ENCODE measurements around the gene CEBPA. TPM values are rescaled to one million over a fixed set of nuclear protein-coding genes. Genes with fewer than 3 reads are reported as not detected.

Gene CEBPA
- total RNA-seq, 2 donors from 2014 or later, result 67.1 to 76.4 TPM

- intact Hi-C loops (cut with DNase I), result no loop called here
- Histone ChIP-seq H3K9me3 (no peaks in the 10 kb centered on the region), H3K4me1 (no peaks in the 10 kb centered on the region), H3K9ac (ENCODE audit: low read depth in 2 of 2, low read length in 2 of 2) (no peak overlapping the region), H3K27ac (no peak overlapping the region), H3K27me3 (peaks cover 3% of the 10 kb centered on the region), H3K4me3 (no peak overlapping the region), H3K36me3 (no peaks in the 10 kb centered on the region)
- DNase-seq, result no peak
- no peak for TF ChIP-seq CTCF (IDR thresholded peaks at IDR 0.05)
Observed at GRCh38 chr19:33343301-33343700, 41.0 kb upstream of the CEBPA start.

- H3K4me3 ChIP-seq, result no peak overlapping the region
- intact Hi-C loops (cut with DNase I), result no loop called here
- TF ChIP-seq CTCF (IDR thresholded peaks at IDR 0.05), result no peak
Observed at GRCh38 chr19:33340991-33341390, 38.7 kb upstream of the CEBPA start.

GRCh38 chr19:33339016-33339984, 37.0 kb upstream of the CEBPA start:
- Histone ChIP-seq H3K27me3 (peaks cover 3% of the 10 kb centered on the region), H3K4me1 (no peaks in the 10 kb centered on the region), H3K4me3 (no peak overlapping the region), H3K27ac (no peak overlapping the region), H3K9me3 (no peaks in the 10 kb centered on the region), H3K9ac (ENCODE audit: low read depth in 2 of 2, low read length in 2 of 2) (no peak overlapping the region), H3K36me3 (no peaks in the 10 kb centered on the region)
- intact Hi-C loops (cut with DNase I), result no loop called here
- no peak for TF ChIP-seq CTCF (IDR thresholded peaks at IDR 0.05)
- DNase-seq, result no peak

More at GRCh38 chr19:33340991-33341390, 38.7 kb upstream of the CEBPA start:
- DNase-seq, result no peak
- Histone ChIP-seq H3K36me3 (no peaks in the 10 kb centered on the region), H3K9ac (ENCODE audit: low read depth in 2 of 2, low read length in 2 of 2) (no peak overlapping the region), H3K4me1 (no peaks in the 10 kb centered on the region), H3K27ac (no peak overlapping the region), H3K27me3 (peaks cover 3% of the 10 kb centered on the region), H3K9me3 (no peaks in the 10 kb centered on the region)

- H3K9ac ChIP-seq (ENCODE audit: low read depth in 2 of 2, low read length in 2 of 2), result no peak overlapping the region
- H3K27ac ChIP-seq, result no peak overlapping the region
- intact Hi-C loops (cut with DNase I), result no loop called here
- peaks cover 3% of the 10 kb centered on the region for H3K27me3 ChIP-seq
- H3K4me1 ChIP-seq, result no peaks in the 10 kb centered on the region
- H3K4me3 ChIP-seq, result no peak overlapping the region
- no peaks in the 10 kb centered on the region for H3K36me3 ChIP-seq
- no peak for DNase-seq
- no peak for TF ChIP-seq CTCF (IDR thresholded peaks at IDR 0.05)
- no peaks in the 10 kb centered on the region for H3K9me3 ChIP-seq
Observed at GRCh38 chr19:33335446-33335845, 33.1 kb upstream of the CEBPA start.

GRCh38 chr19:33334271-33334670, 31.9 kb upstream of the CEBPA start:
- intact Hi-C loops (cut with DNase I), result no loop called here
- Histone ChIP-seq H3K4me3 (no peak overlapping the region), H3K27me3 (no peaks in the 10 kb centered on the region), H3K9ac (ENCODE audit: low read depth in 2 of 2, low read length in 2 of 2) (no peak overlapping the region), H3K9me3 (no peaks in the 10 kb centered on the region), H3K27ac (no peak overlapping the region), H3K36me3 (no peaks in the 10 kb centered on the region), H3K4me1 (no peaks in the 10 kb centered on the region)
- TF ChIP-seq CTCF (IDR thresholded peaks at IDR 0.05), result no peak
- DNase-seq, result no peak
